HS-27A (cell line): ENCODE measurements around the gene HOXB5.

ENCODE experiments used
- DNase-seq: peaks from one replicate; pipeline ENCODE4 v3.0.0-alpha.2; 2012; ENCODE audit warnings: low read depth, missing footprints

The HOXB5 gene

DNA sequence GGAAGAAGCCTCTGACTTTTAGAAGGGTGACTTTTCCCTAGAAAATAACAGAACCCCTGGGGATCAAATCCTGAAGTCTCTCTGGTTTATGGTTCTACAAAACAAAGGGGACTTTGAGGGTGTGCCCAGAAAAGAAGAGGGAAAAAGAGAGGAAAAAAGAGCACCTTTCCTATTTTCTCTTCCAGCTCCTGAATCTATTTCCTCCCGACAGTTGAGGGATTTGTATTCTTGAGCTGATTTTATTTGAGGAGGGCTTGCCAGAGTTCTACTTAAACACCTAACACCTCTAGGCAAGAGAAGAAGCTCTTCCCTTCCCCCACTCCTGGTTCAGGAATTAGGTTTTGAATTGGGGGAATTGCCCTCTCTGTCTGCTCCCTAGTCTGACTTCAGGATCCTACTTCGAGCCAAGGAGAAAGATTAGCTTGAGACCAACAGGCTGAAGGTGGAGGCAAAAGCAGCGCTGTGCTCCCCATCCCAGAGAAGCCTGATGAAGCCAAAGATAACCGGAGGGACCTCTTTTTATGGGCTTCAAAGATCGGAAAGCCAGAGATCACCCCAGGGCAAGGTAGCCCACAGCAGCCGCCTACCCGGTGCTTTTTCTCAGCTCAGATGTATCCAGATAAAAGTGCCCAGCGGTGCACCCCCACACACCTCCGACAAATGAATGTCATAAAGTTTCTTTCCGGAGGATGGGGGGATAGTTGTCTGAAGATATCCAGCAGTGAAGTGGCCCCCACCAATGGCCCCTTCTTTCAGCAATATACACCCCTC is 4.3 kb downstream of the HOXB5 start:
- DNase-seq = no peak

DNA sequence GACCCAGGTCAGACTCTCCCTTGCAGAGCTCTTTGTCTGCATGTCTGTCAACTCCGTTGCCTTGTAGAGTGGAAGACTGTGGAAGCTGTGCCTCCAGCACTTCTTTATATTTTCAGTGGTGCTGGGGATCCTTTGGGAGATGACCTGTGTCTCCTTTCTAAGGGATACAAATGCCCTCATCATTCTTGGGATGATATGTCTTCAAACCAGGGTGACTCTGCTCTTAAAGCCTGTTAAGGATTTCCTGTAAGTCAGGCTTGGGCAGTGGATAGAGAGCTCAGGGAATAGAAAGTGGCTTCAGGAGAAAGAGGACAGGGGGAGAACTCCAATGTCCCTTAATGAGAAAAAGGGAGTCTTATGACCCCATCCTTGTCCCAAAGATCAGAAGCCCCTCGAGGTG is 5.1 kb downstream of the HOXB5 start:
- no peak for DNase-seq

DNA sequence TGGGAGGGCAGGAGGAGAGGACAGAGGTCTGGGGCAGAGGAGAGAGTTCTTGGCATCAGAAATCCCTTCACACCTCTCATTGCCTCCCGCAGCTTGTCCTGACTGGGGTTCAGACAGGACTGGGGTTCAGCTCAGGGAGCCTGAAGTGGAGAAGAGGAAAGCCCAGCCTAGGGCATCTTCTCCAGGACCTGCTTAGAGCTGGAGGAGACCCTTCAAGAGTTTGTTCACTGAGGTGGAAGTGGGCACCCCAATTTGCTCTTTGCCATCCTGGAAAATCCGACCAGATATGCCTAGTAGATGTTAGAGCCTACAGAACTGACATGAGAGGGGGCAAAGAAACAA is 5.5 kb downstream of the HOXB5 start:
- no peak for DNase-seq

DNA sequence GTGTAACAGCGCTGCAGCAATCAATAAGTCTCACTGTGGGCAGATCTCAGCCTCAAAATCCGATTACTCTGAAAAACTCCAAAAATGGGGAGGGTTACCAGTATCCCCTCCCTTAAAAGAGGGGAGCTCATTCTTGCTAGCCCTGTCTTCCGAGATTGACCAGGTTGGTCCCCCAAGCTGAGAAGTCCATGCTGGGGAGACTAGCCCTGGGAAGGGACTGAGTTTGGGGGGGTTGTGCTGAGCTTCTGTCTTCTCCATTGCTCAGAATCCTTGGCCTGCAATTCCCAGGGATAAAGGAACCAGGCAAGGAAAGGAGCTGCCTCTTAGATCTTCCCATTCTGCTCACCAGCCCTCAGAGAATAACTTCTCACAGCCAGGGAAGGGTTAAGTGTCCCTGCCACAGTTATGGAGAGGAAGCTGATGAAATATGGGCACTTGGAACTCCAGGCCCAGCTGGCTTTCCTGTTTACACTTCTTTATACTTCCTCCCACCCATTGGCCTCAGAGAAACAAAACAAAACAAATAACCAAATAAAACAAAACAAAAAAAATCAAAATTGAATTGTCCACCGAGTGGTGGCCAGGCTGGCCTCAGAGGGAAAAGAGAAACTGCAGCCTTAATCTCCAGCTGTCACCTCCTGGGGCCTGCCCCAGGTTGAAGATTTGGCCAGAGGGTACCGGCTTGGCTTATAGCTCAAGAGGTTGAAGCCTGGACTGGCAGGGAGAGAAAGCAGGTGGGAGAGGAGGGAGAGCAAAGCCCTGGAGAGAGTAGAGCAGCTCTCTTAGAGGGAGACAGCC is 6.1 kb downstream of the HOXB5 start:
- DNase-seq = no peak

DNA sequence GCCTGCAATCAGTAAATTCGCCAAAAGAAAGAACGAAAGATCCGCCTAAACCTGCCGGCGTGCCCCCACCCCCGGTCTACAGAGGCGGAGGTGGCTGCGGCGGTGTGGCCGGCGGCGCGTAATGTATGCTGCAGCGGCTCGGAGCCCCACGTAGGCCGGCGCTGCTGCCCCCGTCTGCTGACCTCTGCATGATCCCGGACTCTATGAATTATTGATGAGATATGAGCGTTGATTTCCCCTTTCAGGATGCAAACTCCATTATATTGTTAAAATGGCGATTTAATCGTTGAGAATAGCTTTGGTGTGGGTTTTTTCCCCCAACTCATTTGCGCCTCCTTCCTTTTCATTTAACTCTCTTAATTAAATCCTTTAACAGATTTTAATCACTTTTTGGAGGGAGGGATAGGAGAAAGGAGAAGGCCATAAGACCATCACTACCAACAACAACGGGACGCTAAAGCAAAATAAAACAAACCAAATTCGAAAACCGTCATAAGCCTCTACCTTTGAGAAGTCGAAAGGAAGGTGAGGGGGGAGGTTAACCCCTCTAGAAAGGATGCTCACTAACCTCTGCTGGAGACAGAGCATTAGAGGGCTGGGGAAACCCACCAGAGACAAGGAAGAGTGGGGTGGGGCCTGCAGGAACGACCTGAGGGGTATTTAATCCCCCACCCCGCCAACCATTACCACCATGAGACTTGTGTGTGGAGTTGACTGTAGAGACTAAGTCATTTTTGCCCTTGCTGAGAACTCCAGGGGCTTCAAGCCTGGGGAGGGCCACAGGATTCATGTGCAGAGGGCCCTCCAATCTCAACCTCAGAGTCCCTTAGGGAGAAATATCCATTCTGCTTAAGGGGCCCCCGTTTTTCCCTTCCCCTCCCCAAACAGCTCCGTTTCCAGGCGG is 7.0 kb downstream of the HOXB5 start:
- no peak for DNase-seq

DNA sequence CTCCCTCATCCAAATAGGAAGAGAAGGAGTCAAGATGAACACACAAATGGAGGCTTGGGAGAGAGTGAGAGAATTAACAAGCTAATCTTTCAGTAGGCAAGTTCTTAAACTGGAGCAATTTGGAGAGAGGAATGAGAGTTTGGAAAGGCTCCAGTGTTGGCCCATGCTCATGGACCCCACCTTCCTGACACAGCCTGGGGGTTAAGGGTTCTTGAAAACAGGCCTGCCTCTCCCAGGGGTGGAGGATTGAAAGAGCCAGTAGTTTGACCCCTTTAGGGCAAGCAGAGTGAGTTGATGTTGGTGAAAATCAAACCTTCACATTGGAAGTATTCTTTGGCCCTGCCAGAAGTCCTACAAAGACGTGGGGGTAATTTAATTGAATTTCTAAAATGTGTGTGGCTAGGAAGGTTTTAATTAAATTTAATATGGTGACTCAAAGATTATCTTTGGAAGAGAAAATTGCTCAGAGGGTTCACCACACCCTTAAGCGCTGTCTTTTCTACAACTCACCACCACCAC is 9.3 kb downstream of the HOXB5 start:
- DNase-seq = no peak

DNA sequence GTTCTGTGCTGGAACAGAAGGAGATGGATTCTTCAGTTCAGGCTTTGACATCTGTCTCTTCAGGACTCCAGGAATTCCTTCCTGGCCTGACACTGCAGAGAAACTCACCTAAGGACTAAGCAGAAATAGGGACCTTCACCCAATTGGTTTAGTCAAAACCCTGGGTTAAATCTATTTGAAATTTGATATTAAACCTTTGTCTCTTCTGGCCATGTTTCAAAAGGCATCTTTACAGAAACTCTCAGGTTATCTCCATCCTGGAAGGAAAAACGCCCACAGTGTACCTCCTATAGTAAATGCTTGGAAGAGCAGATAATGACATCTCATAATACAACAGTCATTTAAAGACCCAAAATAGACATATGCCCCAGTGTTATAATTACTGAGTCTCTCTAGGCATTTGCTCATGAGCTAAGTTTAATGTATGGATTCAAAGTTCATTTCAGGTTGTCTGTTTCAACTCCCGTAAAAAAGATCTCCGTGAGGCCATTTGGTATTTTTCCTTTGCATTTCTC is 9.8 kb downstream of the HOXB5 start:
- no peak for DNase-seq

DNA sequence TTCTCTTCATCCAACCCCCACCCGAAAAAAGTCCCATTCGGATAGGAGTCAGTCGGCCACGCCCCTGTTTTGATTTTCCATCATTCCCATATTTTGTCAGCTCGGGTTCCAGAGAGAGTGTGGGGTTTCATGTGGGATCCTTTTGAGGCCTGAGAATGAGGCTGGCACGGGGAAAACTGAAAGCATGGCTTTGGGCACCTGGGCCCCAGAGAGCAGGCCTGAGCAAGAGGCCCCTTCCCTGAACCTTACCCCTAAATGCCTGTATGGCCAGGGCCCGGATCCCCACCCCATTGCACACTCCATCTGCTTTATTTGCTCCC is 10.9 kb downstream of the HOXB5 start:
- DNase-seq = no peak

DNA sequence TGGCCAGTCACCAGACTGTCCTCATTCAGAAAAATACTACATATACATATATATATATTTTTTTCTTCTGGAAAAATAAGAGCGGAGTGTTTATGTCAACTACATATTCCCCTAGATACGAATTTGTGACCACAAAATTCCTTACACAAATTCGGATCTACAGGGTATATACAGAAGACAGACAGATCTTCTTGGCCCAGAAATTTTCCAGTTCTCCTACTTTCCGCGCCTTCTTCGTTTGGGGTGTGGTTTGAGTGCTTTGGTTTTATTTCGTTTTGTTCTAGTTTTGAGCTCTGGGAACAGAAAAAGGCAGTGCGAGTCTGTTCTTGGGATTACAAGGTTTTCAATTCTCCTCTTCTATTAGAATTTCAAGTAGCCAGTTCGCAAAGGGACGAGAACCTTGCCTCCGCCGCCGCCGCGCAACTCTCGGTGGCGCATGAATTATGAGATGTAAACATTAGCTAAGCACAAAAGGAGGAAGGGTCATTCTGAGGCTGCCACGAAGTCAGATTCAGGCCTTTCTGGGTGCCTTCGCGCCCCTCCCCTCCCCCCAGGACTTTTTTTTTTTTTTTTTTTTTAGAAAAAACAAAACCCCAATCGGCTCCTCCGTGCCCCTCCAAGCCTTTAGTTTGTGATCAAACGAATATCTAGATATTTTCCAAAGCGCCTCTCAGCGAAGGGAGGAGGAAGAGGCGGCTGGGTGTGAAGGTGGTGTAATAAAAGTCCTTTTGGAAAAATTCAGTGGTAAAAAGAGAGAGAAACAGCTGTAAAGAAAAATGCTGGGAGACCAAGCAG is 13.6 kb downstream of the HOXB5 start:
- DNase-seq = no peak

DNA sequence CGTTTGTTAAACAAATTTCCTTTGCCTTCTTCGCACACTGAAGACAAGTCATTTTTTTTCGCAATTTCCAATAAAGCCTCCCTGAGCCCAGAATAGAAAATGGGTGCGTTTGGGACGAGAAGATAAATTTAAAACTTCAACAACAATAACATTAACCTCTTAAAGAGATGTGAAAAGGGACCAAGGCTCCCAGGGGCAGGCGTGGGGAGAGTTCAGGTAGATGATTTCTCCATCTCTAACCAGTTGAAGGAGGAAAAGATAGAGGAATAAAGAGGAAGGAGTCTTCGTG is 14.2 kb downstream of the HOXB5 start:
- DNase-seq = no peak

DNA sequence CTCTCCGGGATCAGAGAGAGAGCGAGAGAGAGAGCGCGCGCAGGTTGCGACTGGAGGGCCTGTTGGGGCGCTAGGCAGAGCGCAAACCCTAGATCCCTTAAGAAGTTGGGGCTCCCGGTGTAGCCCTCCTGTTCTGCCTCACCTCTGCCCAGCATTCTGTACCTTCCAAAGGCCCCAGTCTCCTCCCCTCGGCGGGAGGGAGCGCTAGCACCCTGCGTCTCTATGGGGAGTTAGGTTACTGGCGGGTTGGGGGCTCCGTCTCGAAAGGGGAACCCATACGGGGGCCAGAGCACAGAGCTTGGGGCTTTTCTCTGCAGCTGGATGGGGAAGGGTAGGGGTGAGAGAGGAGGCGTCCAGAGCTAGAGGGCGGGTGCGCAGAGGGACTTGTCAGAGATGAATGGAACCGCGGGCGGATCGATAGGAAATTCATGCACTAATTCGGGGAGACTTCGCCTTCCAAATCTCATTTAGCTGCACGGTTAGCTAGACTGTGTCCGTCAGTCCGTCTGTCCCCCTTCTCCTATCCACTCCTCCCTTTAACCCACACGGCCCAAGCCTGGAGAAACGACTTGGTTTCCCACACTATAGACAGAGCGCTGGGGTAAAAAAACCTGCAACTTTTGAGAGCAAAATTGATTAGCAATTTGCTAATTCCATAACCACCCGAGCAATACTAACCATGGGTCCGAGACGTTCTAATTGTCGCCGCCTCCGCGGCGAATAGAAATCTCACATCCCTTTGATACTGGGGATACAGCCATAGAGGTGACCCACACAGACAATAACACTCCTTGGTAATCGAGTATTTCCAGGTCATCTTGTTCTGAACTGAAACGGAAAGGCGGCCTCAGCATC is 14.7 kb downstream of the HOXB5 start:
- no peak for DNase-seq

DNA sequence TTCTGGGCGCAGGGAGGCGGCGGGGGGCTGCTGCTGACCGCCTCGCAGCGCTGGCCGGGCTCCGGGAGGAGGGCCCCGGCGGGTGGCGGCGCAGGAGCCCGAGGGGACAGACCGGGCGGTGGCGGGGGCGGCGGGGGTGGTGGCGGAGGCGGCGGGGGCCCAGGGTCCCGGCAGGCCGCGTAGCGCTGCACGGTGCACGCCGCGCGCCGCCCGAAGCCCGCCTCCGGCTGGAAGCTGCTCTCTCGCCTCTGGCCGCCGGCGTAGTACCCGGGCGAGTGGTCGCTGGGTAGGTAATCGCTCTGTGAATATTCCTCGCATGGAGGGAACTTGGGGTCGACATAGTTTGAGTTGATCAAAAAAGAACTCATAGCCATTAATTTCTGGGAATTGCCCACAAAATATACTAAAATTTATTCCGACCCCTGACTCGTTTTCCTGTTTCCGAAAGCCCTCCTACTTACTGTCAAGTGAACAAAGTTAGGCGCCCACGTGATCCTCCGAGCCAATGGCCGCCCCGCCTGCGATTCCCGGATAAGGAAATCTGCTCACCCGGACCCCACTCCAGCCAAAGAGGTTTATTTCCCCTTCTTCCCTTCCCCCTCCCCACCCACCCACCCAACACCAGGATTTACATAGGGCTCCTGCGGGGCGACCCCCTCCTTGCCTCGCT is 15.5 kb downstream of the HOXB5 start, which contains the start of gene HOXB4:
TSS of gene HOXB4 (minus strand) at position 405 of the 670 bp plus-strand sequence. CDS start at position 374, 31 bp downstream.
- no peak for DNase-seq

DNA sequence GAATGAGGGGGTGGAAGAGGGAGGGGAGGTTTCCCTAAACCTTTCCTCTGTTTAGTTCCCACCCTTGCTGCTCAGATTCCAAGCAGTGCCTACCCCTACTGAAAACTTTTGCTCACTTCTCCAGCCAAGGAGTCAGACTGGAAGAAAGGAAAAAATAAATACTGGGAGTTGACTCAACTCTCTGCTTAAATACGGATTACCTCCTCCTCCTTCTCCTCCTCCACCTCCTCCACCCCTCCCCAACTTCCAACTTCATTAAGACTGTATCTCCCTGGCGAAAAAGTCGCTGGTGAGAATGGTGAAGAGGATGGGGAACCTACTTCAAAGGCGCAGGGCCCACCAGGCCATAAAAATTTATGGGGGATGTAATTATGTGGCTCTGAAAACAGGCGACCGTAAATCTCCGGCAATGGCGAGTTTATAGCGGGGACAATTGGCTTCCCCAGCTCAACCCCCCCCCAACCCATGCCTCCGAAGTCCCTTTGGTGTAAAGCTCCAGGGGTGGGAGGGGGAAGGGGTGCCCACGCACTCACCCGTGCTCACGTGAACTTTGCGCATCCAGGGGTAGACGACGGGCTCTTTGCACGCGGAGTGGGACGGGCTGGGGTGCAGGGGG is 16.1 kb downstream of the HOXB5 start:
- DNase-seq = no peak

DNA sequence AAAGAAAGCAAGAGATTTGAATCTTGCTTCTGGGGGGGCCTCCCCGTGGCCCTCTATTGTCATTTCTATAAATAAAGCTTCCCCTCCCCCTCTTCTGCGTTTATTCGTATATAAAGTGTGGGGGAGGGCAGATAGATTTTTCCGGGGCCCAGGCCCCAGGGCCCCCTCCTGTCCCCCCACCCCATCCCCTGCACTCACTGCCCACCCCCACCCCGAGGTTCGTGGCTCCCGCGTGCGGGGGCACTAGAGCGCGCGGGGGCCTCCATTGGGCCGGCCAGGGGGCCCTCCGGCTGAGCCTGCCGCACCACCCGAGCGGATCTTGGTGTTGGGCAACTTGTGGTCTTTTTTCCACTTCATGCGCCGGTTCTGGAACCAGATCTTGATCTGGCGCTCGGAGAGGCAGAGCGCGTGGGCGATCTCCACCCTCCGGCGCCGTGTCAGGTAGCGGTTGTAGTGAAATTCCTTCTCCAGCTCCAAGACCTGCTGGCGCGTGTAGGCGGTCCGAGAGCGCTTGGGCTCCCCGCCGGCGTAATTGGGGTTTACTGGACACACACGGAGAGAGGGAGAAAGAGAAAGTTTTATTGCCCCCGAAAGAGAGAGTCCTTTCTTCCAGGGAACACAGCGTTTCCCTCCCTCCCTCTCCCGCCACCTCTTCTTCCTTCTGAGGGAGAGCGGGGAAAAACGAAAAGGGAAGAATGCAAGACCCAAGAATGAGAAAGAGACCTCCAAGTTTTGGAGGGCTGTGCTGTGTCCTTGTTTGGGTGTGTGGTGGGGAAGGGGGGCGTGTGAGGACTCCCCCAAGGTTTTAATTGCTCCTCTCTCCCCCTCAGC is 16.9 kb downstream of the HOXB5 start:
- DNase-seq = no peak

DNA sequence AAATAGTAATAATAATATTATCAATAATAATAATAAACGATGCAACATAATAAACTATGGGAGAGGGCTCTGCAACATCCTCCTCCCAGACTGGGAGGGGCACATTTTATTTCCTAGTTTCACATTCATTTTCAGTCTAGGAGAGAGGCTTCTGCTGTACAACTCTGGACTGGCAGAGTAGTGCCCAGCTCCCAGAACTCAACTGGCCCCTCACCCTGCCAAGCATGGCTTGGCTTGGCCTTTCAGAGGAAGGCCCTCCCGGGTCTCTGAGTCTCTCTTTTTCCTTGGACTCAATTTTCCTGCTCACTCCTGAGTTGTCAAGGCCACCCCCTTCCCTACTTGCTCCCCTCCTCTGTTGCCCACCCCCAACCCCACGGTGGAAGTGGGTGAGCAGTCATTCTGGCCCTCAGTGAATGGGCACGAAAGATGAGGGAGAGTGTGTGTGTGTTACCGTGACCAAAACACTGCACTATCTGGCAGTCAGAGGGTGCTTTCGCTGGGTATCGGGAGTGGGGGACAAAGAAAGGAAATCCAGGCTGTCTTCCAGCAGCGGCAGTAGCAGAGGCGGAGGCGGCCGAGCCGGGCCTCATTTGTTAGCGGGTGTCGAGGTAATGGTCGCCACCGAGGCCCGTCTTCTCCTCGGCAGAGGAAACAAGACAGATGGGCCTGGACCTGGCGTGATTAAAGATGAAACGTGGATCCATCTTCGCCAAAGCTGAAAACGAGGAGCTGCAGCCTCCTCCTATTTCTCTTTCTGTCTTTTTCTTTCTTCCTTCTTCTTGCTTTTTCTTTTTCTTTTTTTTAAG is 17.7 kb downstream of the HOXB5 start:
- DNase-seq = no peak

DNA sequence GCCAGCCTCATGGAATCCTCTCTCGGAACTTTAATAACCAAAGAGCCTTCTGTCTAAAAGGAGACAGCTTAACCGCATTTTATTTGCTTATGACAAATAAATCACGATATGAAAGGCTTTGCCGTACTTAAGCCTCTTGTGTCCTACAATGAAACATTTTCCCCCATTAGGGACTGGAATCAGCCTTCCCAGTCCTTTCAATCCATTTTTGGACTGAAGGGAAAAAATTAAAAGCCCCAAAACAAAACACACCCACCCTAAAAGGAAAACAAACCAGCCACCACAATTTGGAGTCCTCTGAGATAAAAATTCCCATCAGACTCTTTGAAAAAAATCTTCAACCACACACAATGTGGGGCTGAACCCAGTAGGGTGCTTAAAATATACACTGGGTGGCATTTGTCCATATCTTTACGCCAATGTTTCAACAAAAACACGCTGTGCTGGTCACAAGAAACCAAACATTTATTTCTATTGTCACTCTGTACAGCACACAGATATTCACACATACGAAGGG is 18.5 kb downstream of the HOXB5 start:
- no peak for DNase-seq

DNA sequence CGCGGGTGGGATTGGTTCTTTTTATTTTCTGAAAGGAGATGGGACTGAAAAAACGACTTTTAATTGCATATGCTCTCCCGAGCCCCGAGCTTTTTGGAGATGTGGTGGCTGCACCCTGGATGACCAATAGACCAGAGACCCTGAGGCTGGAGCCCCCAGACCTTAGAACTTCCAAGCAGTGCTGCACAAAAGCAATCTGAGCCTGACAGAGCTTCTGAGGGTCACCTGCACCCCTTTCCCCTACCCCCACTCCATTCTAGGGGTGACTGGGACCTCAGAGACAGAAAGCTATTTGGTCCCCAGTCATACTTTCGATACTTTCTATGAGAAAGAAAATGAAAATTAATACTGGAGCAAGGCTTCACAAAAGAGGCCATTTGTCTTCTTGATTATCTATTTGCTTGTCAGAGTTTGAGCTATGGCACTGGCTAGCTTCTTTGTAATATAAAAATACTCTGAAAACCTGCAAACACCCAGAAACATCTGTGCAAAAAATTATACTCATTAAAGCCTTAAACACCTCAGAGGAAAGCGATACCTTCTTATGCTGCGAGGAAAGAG is 19.0 kb downstream of the HOXB5 start:
- no peak for DNase-seq
